HFF-Myc (cell line): ENCODE data around the gene SEMA6A.

Source experiments
- DNase-seq: peaks from one replicate; pipeline ENCODE4 v3.0.0-alpha.2; 2011; ENCODE audit warnings: low read depth; ENCODE audit errors: extremely low read depth
- H3K4me3 ChIP-seq: replicated peaks from 2 replicates; pipeline ENCODE4 v1.5.1; 2011; ENCODE audit warnings: low read depth, mild to moderate bottlenecking, control low read depth, low read length
- TF ChIP-seq, protein P1 (sequence below): IDR thresholded peaks from 2 replicates; pipeline ENCODE4 v1.5.1; 2012; ENCODE audit warnings: mild to moderate bottlenecking, low read depth, low read length, control low read depth; ENCODE audit errors: missing control alignments

SEMA6A gene

GRCh38 chr5:116415182-116415581, 159.4 kb downstream of the SEMA6A start:
- TF ChIP-seq, protein P1, sequence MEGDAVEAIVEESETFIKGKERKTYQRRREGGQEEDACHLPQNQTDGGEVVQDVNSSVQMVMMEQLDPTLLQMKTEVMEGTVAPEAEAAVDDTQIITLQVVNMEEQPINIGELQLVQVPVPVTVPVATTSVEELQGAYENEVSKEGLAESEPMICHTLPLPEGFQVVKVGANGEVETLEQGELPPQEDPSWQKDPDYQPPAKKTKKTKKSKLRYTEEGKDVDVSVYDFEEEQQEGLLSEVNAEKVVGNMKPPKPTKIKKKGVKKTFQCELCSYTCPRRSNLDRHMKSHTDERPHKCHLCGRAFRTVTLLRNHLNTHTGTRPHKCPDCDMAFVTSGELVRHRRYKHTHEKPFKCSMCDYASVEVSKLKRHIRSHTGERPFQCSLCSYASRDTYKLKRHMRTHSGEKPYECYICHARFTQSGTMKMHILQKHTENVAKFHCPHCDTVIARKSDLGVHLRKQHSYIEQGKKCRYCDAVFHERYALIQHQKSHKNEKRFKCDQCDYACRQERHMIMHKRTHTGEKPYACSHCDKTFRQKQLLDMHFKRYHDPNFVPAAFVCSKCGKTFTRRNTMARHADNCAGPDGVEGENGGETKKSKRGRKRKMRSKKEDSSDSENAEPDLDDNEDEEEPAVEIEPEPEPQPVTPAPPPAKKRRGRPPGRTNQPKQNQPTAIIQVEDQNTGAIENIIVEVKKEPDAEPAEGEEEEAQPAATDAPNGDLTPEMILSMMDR: no peak
- DNase-seq: no peak
- no peak overlapping the region for H3K4me3 ChIP-seq

DNA sequence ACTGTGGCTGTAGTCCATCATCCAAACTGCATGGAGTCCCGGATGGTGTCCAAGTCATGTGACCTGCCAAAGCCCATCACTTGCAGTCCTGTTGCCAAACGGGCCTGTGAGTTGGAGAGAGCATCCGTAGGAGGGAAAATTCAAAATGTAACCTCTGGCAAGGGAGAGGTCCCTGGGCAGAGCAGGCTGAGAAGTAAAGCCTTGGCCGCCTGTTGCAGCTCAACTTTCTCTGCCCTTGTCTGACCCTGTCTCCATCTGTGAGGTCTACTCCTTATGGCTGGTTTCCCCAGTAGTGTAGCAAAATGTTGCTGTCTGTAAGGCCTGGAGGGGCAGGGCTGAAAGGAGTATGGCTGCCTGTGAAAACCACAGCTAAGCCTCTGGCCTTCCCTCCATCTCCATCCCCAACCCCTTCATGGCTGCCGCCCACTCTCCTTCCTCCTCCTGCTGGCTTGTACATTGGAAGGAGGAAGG, 163.5 kb downstream of the SEMA6A start:
- TF ChIP-seq, protein P1: no peak
- DNase-seq: no peak
- H3K4me3 ChIP-seq: no peak overlapping the region

- TF ChIP-seq, protein P1: no peak
- H3K4me3 ChIP-seq: no peak overlapping the region
- no peak for DNase-seq
Observed at GRCh38 chr5:116410336-116410890, 164.2 kb downstream of the SEMA6A start.

- DNase-seq: no peak
- H3K4me3 ChIP-seq: no peak overlapping the region
- TF ChIP-seq, protein P1: no peak
Observed at GRCh38 chr5:116409591-116410296, 164.9 kb downstream of the SEMA6A start.

GRCh38 chr5:116406306-116407041, 168.1 kb downstream of the SEMA6A start:
- H3K4me3 ChIP-seq: no peak overlapping the region
- no peak for DNase-seq
- TF ChIP-seq, protein P1: no peak

DNA sequence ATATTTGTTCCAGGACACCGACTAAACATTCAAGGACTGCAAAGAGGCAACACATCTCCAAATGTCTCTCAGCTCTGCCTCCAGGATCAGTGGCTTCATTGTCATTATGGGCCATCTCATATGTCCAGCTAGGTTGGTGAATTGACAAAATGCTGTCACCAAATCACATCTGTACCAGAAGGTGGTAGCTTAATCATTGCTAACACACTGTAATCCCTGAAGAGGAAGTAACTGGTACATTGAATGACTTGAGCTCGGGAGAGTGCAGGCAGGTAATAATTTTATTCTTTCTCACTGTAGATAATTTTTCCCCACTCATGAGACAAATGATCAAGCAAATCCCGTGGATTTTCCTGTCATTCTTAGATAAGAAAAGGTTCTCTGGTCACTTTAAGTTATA, 169.8 kb downstream of the SEMA6A start:
- no peak overlapping the region for H3K4me3 ChIP-seq
- no peak for DNase-seq
- TF ChIP-seq, protein P1: no peak
